ENCODE results near the gene SLC37A2. TPM values are rescaled to one million over a fixed set of nuclear protein-coding genes. Genes with fewer than 3 reads are reported as not detected.

The SLC37A2 gene
- total RNA-seq, 5 donors from 2014 or later (not counting 1 experiment from before 2014, with no cell fraction given) = 0.14 to 1.5 (median 1.1) TPM

- ChIA-PET CTCF (no interaction called here), POLR2A (interaction anchor here in 1 of 2 donors (0.7 kb wide), 1 partner anchor 20 kb away, joined by 3 read pairs; no protein-coding TSS in a partner anchor)
- H3K27me3 ChIP-seq (replicated peaks in 1 of 2; ENCODE audit: control insufficient read depth in 2 of 2, extremely low read depth in 1 of 2, insufficient read depth in 2 of 2, low read length in 1 of 2) = peaks cover 0 to 18% of the 10 kb centered on the region in 2 experiments
- H3K4me1 ChIP-seq (ENCODE audit: control insufficient read depth in 1 of 2, extremely low read depth in 1 of 2, insufficient read depth in 2 of 2, low read length in 2 of 2) = no peaks in the 10 kb centered on the region
- H3K4me3 ChIP-seq (ENCODE audit: control insufficient read depth in 1 of 2, extremely low read depth in 1 of 2, low read length in 1 of 2) = no peak overlapping the region
- WGBS (ENCODE audit: insufficient coverage) = 89% methylated on average over 9 of the region's 14 CpGs
- no peaks in the 10 kb centered on the region for H3K36me3 ChIP-seq (ENCODE audit: control insufficient read depth in 2 of 2, extremely low read depth in 1 of 2, insufficient read depth in 1 of 2, low read length in 1 of 2)
- no peak overlapping the region for H3K27ac Mint-ChIP-seq
- DNase-seq (no peak), ATAC-seq (replicated peaks in 1 of 4) (no peak)
- no peaks in the 10 kb centered on the region for H3K9me3 Mint-ChIP-seq
- no peak overlapping the region for H3K27ac ChIP-seq (ENCODE audit: low read length)
- H3K4me3 Mint-ChIP-seq = no peak overlapping the region
- no peaks in the 10 kb centered on the region for H3K36me3 Mint-ChIP-seq
- peaks cover 6 to 22% of the 10 kb centered on the region in 2 donors for H3K27me3 Mint-ChIP-seq
- no peaks in the 10 kb centered on the region for H3K9me3 ChIP-seq
- H3K4me1 Mint-ChIP-seq = no peaks in the 10 kb centered on the region
Measured at GRCh38 chr11:125081098-125081798, 18.1 kb downstream of the SLC37A2 start.

GRCh38 chr11:125082040-125082439 is 18.9 kb downstream of the SLC37A2 start:
- H3K4me3 ChIP-seq (ENCODE audit: control insufficient read depth in 1 of 2, extremely low read depth in 1 of 2, low read length in 1 of 2) = no peak overlapping the region
- H3K9me3 ChIP-seq = no peaks in the 10 kb centered on the region
- H3K27ac Mint-ChIP-seq = no peak overlapping the region
- no peaks in the 10 kb centered on the region for H3K4me1 Mint-ChIP-seq
- no CpG with 5 or more reads among the region's 5 CpGs for WGBS (ENCODE audit: insufficient coverage)
- H3K27me3 Mint-ChIP-seq = peaks cover 6 to 20% of the 10 kb centered on the region in 2 donors
- H3K4me3 Mint-ChIP-seq = no peak overlapping the region
- CTCF ChIA-PET = interaction anchor here in 1 of 2 donors (0.6 to 0.9 kb wide), 2 partner anchors 58 to 273 kb away, joined by 3 to 7 read pairs; no protein-coding TSS in a partner anchor
- peaks cover 0 to 11% of the 10 kb centered on the region in 2 experiments for H3K27me3 ChIP-seq (replicated peaks in 1 of 2; ENCODE audit: control insufficient read depth in 2 of 2, extremely low read depth in 1 of 2, insufficient read depth in 2 of 2, low read length in 1 of 2)
- no peaks in the 10 kb centered on the region for H3K36me3 ChIP-seq (ENCODE audit: control insufficient read depth in 2 of 2, extremely low read depth in 1 of 2, insufficient read depth in 1 of 2, low read length in 1 of 2)
- no peak for DNase-seq
- no peak overlapping the region for H3K27ac ChIP-seq (ENCODE audit: low read length)
- H3K9me3 Mint-ChIP-seq = no peaks in the 10 kb centered on the region
- no peak for ATAC-seq (replicated peaks in 1 of 4)
- H3K36me3 Mint-ChIP-seq = no peaks in the 10 kb centered on the region
- no peaks in the 10 kb centered on the region for H3K4me1 ChIP-seq (ENCODE audit: control insufficient read depth in 1 of 2, extremely low read depth in 1 of 2, insufficient read depth in 2 of 2, low read length in 2 of 2)
- POLR2A ChIA-PET = no interaction called here

- no peak overlapping the region for H3K27ac ChIP-seq (ENCODE audit: low read length)
- peaks cover 0 to 11% of the 10 kb centered on the region in 2 experiments for H3K27me3 ChIP-seq (replicated peaks in 1 of 2; ENCODE audit: control insufficient read depth in 2 of 2, extremely low read depth in 1 of 2, insufficient read depth in 2 of 2, low read length in 1 of 2)
- POLR2A ChIA-PET = no interaction called here
- Mint-ChIP-seq H3K27ac (no peak overlapping the region), H3K27me3 (peaks cover 6 to 17% of the 10 kb centered on the region in 2 donors), H3K36me3 (no peaks in the 10 kb centered on the region), H3K9me3 (no peaks in the 10 kb centered on the region), H3K4me3 (no peak overlapping the region), H3K4me1 (no peaks in the 10 kb centered on the region)
- H3K36me3 ChIP-seq (ENCODE audit: control insufficient read depth in 2 of 2, extremely low read depth in 1 of 2, insufficient read depth in 1 of 2, low read length in 1 of 2) = no peaks in the 10 kb centered on the region
- CTCF ChIA-PET = interaction anchor here in 1 of 2 donors (0.6 to 0.9 kb wide), 2 partner anchors 57 to 272 kb away, joined by 3 to 7 read pairs; no protein-coding TSS in a partner anchor
- no peak overlapping the region for H3K4me3 ChIP-seq (ENCODE audit: control insufficient read depth in 1 of 2, extremely low read depth in 1 of 2, low read length in 1 of 2)
- 72% methylated on average over 10 of the region's 10 CpGs for WGBS (ENCODE audit: insufficient coverage)
- H3K9me3 ChIP-seq = no peaks in the 10 kb centered on the region
- ATAC-seq (replicated peaks in 1 of 4) (no peak), DNase-seq (no peak)
- H3K4me1 ChIP-seq (ENCODE audit: control insufficient read depth in 1 of 2, extremely low read depth in 1 of 2, insufficient read depth in 2 of 2, low read length in 2 of 2) = no peaks in the 10 kb centered on the region
Measured at GRCh38 chr11:125082611-125083311, 19.7 kb downstream of the SLC37A2 start.

GRCh38 chr11:125083312-125084056 is 20.4 kb downstream of the SLC37A2 start:
- no peak overlapping the region for H3K4me3 Mint-ChIP-seq

GRCh38 chr11:125084057-125084416 is 20.9 kb downstream of the SLC37A2 start:
- Mint-ChIP-seq H3K36me3 (no peaks in the 10 kb centered on the region), H3K27ac (no peak overlapping the region), H3K4me3 (no peak overlapping the region), H3K27me3 (peaks cover 0 to 9% of the 10 kb centered on the region in 2 donors), H3K9me3 (no peaks in the 10 kb centered on the region), H3K4me1 (no peaks in the 10 kb centered on the region)
- POLR2A ChIA-PET = no interaction called here
- Histone ChIP-seq H3K27me3 (replicated peaks in 1 of 2; ENCODE audit: control insufficient read depth in 2 of 2, extremely low read depth in 1 of 2, insufficient read depth in 2 of 2, low read length in 1 of 2) (peaks cover 0 to 11% of the 10 kb centered on the region in 2 experiments), H3K4me3 (ENCODE audit: control insufficient read depth in 1 of 2, extremely low read depth in 1 of 2, low read length in 1 of 2) (no peak overlapping the region), H3K36me3 (ENCODE audit: control insufficient read depth in 2 of 2, extremely low read depth in 1 of 2, insufficient read depth in 1 of 2, low read length in 1 of 2) (no peaks in the 10 kb centered on the region), H3K27ac (ENCODE audit: low read length) (no peak overlapping the region), H3K9me3 (no peaks in the 10 kb centered on the region), H3K4me1 (ENCODE audit: control insufficient read depth in 1 of 2, extremely low read depth in 1 of 2, insufficient read depth in 2 of 2, low read length in 2 of 2) (no peaks in the 10 kb centered on the region)
- CTCF ChIA-PET = no interaction called here
- ATAC-seq (replicated peaks in 1 of 4) (no peak), DNase-seq (no peak)
- WGBS (ENCODE audit: insufficient coverage) = 88% methylated on average over 11 of the region's 11 CpGs

More at GRCh38 chr11:125083312-125084056, 20.4 kb downstream of the SLC37A2 start:
- Mint-ChIP-seq H3K36me3 (no peaks in the 10 kb centered on the region), H3K27ac (no peak overlapping the region), H3K27me3 (peaks cover under 1 to 11% of the 10 kb centered on the region in 2 donors), H3K4me1 (no peaks in the 10 kb centered on the region), H3K9me3 (no peaks in the 10 kb centered on the region)
- 83% methylated on average over 7 of the region's 11 CpGs for WGBS (ENCODE audit: insufficient coverage)
- Histone ChIP-seq H3K36me3 (ENCODE audit: control insufficient read depth in 2 of 2, extremely low read depth in 1 of 2, insufficient read depth in 1 of 2, low read length in 1 of 2) (no peaks in the 10 kb centered on the region), H3K4me3 (ENCODE audit: control insufficient read depth in 1 of 2, extremely low read depth in 1 of 2, low read length in 1 of 2) (no peak overlapping the region), H3K9me3 (no peaks in the 10 kb centered on the region), H3K27me3 (replicated peaks in 1 of 2; ENCODE audit: control insufficient read depth in 2 of 2, extremely low read depth in 1 of 2, insufficient read depth in 2 of 2, low read length in 1 of 2) (peaks cover 0 to 11% of the 10 kb centered on the region in 2 experiments), H3K4me1 (ENCODE audit: control insufficient read depth in 1 of 2, extremely low read depth in 1 of 2, insufficient read depth in 2 of 2, low read length in 2 of 2) (no peaks in the 10 kb centered on the region), H3K27ac (ENCODE audit: low read length) (no peak overlapping the region)
- CTCF ChIA-PET = interaction anchor here in 1 of 2 donors (0.5 kb wide), 1 partner anchor 184 kb away, joined by 3 read pairs; no protein-coding TSS in a partner anchor
- no peak for DNase-seq
- POLR2A ChIA-PET = no interaction called here
- ATAC-seq (replicated peaks in 1 of 4) = no peak

- Mint-ChIP-seq H3K9me3 (no peaks in the 10 kb centered on the region), H3K4me3 (no peak overlapping the region), H3K27ac (no peak overlapping the region), H3K36me3 (no peaks in the 10 kb centered on the region), H3K4me1 (no peaks in the 10 kb centered on the region), H3K27me3 (peaks cover 0 to 9% of the 10 kb centered on the region in 2 donors)
- no peak for DNase-seq
- H3K9me3 ChIP-seq = no peaks in the 10 kb centered on the region
- ChIA-PET POLR2A (no interaction called here), CTCF (no interaction called here)
- peaks cover 0 to 11% of the 10 kb centered on the region in 2 experiments for H3K27me3 ChIP-seq (replicated peaks in 1 of 2; ENCODE audit: control insufficient read depth in 2 of 2, extremely low read depth in 1 of 2, insufficient read depth in 2 of 2, low read length in 1 of 2)
- no peak overlapping the region for H3K27ac ChIP-seq (ENCODE audit: low read length)
- WGBS (ENCODE audit: insufficient coverage) = 93% methylated on average over 5 of the region's 8 CpGs
- no peak overlapping the region for H3K4me3 ChIP-seq (ENCODE audit: control insufficient read depth in 1 of 2, extremely low read depth in 1 of 2, low read length in 1 of 2)
- H3K36me3 ChIP-seq (ENCODE audit: control insufficient read depth in 2 of 2, extremely low read depth in 1 of 2, insufficient read depth in 1 of 2, low read length in 1 of 2) = no peaks in the 10 kb centered on the region
- H3K4me1 ChIP-seq (ENCODE audit: control insufficient read depth in 1 of 2, extremely low read depth in 1 of 2, insufficient read depth in 2 of 2, low read length in 2 of 2) = no peaks in the 10 kb centered on the region
- no peak for ATAC-seq (replicated peaks in 1 of 4)
Measured at GRCh38 chr11:125084761-125085231, 21.7 kb downstream of the SLC37A2 start.

Measured in T-cell (primary cell).